Measurements from ENCODE around the gene NAV3. TPM values are rescaled to one million over a fixed set of nuclear protein-coding genes. Genes with fewer than 3 reads are reported as not detected.

Gene NAV3
- total RNA-seq, 3 donors from 2014 or later, result 0.90 to 5.3 (median 2.5) TPM

GRCh38 chr12:78004249-78005093 lies 173.8 kb downstream of the NAV3 start:
- no peak overlapping the region for H3K4me3 ChIP-seq
- intact Hi-C loops (cut with DNase I, micrococcal nuclease), result no loop called here
- no peaks in the 10 kb centered on the region for H3K9me3 ChIP-seq
- H3K4me1 ChIP-seq (ENCODE audit: low read depth), result peaks cover 6% of the 10 kb centered on the region
- DNase-seq (no peak), ATAC-seq (no peak)
- no peak for TF ChIP-seq CTCF (IDR thresholded peaks at IDR 0.05)
- H3K36me3 ChIP-seq (ENCODE audit: low read depth), result no peaks in the 10 kb centered on the region

- no peaks in the 10 kb centered on the region for H3K4me1 ChIP-seq (ENCODE audit: low read depth)
- DNase-seq (no peak), ATAC-seq (no peak)
- intact Hi-C loops (cut with DNase I, micrococcal nuclease), result no loop called here
- no peaks in the 10 kb centered on the region for H3K9me3 ChIP-seq
- H3K36me3 ChIP-seq (ENCODE audit: low read depth), result no peaks in the 10 kb centered on the region
- no peak for TF ChIP-seq CTCF (IDR thresholded peaks at IDR 0.05)
- H3K4me3 ChIP-seq, result no peak overlapping the region
Observed at GRCh38 chr12:78005094-78005492, 174.4 kb downstream of the NAV3 start.

- TF ChIP-seq CTCF (IDR thresholded peaks at IDR 0.05), result no peak
- intact Hi-C loops (cut with DNase I, micrococcal nuclease), result no loop called here
- ATAC-seq (no peak), DNase-seq (no peak)
- Histone ChIP-seq H3K9me3 (no peaks in the 10 kb centered on the region), H3K4me1 (ENCODE audit: low read depth) (no peaks in the 10 kb centered on the region), H3K4me3 (no peak overlapping the region), H3K36me3 (ENCODE audit: low read depth) (no peaks in the 10 kb centered on the region)
Observed at GRCh38 chr12:78007173-78007572, 176.5 kb downstream of the NAV3 start.

- intact Hi-C loops (cut with DNase I, micrococcal nuclease), result no loop called here
- ATAC-seq (no peak), DNase-seq (no peak)
- H3K4me1 ChIP-seq (ENCODE audit: low read depth), result no peaks in the 10 kb centered on the region
- no peak overlapping the region for H3K4me3 ChIP-seq
- no peak for TF ChIP-seq CTCF (IDR thresholded peaks at IDR 0.05)
- no peaks in the 10 kb centered on the region for H3K36me3 ChIP-seq (ENCODE audit: low read depth)
- H3K9me3 ChIP-seq, result no peaks in the 10 kb centered on the region
Observed at GRCh38 chr12:78009031-78009430, 178.3 kb downstream of the NAV3 start.

- no peak for ATAC-seq
- DNase-seq, result no peak
- Histone ChIP-seq H3K9me3 (no peaks in the 10 kb centered on the region), H3K4me3 (no peak overlapping the region), H3K4me1 (ENCODE audit: low read depth) (no peaks in the 10 kb centered on the region), H3K36me3 (ENCODE audit: low read depth) (no peaks in the 10 kb centered on the region)
- no peak for TF ChIP-seq CTCF (IDR thresholded peaks at IDR 0.05)
- intact Hi-C loops (cut with DNase I, micrococcal nuclease), result no loop called here
Observed at GRCh38 chr12:78018171-78018910, 187.6 kb downstream of the NAV3 start.
